Liver (tissue), 3 donors: ENCODE results near the gene ADGRG1.

Source experiments
- ATF3 ChIP-seq: IDR thresholded peaks from 2 replicates; pipeline ENCODE4 v1.6.1; 2016; ENCODE audit warnings: antibody characterized with exemption
- CTCF ChIP-seq: fragments of 150-350 bp; IDR thresholded peaks from 2 replicates; pipeline ENCODE4 v1.5.1; 2017; ENCODE audit warnings: improper control_type of control experiment, low read depth, low read length; ENCODE audit not compliant: missing input control
- FOXA1 ChIP-seq: IDR thresholded peaks from 2 replicates; pipeline ENCODE4 v1.6.1; 2016; ENCODE audit warnings: antibody characterized with exemption
- JUND ChIP-seq, 2 donors: IDR thresholded peaks; 2 replicates each; pipeline ENCODE4 v1.6.1; 2016; ENCODE audit warnings: antibody characterized with exemption in 2 of 2
- MAX ChIP-seq: IDR thresholded peaks from 2 replicates; pipeline ENCODE4 v1.6.1; 2016; ENCODE audit warnings: antibody characterized with exemption
- REST ChIP-seq: IDR thresholded peaks from 2 replicates; pipeline ENCODE4 v1.6.1; 2016; ENCODE audit warnings: antibody characterized with exemption, mild to moderate bottlenecking
- TAF1 ChIP-seq: conservative IDR thresholded peaks from 2 replicates; pipeline ENCODE4 v1.6.1; 2016; ENCODE audit warnings: antibody characterized with exemption, mild to moderate bottlenecking
- YY1 ChIP-seq: IDR thresholded peaks from 2 replicates; pipeline ENCODE4 v1.6.1; 2016; ENCODE audit warnings: antibody characterized with exemption, mild to moderate bottlenecking
- donor health status: healthy.
- donor health status: healthy.

GRCh38 chr16:57661510-57661909 lies 33.1 kb downstream of the ADGRG1 start:
- TF ChIP-seq CTCF (no peak), JUND (IDR thresholded peaks at IDR 0.05) (no peak), TAF1 (no peak), ATF3 (no peak), MAX (no peak), REST (no peak), FOXA1 (no peak), YY1 (no peak)
